ENCODE measurements around the gene TRMT1.

TRMT1 gene

DNA sequence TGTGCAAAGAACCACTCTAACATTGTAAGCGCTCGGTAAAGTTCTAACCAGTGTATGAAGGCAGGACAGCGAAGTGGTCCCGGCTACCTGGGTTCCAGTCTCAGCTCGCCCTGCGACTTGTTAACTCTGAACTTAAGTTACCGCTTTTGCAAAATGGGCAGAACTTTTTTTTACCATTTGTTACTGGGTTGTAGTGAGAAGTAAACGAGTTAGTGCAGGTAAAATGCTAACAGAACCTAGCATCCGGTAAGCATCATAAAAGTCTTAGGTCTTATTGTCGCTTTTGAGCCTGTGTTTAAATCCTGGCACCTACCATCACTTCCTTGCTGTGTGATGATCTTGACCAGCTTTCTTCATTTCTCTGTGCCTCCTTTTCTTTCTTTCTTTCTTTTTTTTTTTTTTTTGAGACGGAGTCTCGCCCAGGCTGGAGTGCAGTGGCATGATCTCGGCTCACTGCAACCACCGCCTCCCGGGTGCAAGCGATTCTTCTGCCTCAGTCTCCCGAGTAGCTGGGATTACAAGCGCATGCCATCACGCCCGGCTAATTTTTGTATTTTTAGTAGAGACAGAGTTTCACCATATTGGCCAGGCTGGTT, 734 bp upstream of the TRMT1 start:
- no peak for TF ChIP-seq SPI1 (IDR thresholded peaks at IDR 0.05; ENCODE audit: borderline replicate concordance, low read depth)

GRCh38 chr19:13115936-13116281, 631 bp downstream of the TRMT1 start:
- H3K4me3 ChIP-seq (replicated peaks; ENCODE audit: insufficient read depth, low read length): peak overlapping the region; percentile 98
- H3K27ac ChIP-seq (replicated peaks): peak overlapping the region; percentile 83
- no peak for DNase-seq (ENCODE audit: low read depth in 1 of 2, low spot score in 1 of 2)
- no peaks in the 10 kb centered on the region for H3K27me3 ChIP-seq (ENCODE audit: insufficient read depth, poor library complexity, severe bottlenecking)
- TF ChIP-seq REST (IDR thresholded peaks at IDR 0.05; ENCODE audit: insufficient replicate concordance, low read depth) (no peak), SPI1 (IDR thresholded peaks at IDR 0.05; ENCODE audit: borderline replicate concordance, low read depth) (no peak), CTCF (IDR thresholded peaks at IDR 0.05; ENCODE audit: insufficient read depth, low read length) (no peak), POLR2AphosphoS5 (IDR thresholded peaks at IDR 0.05; ENCODE audit: low read depth) (no peak), GABPA (IDR thresholded peaks at IDR 0.05; ENCODE audit: low read depth) (no peak)

More for the DNA sequence above, 734 bp upstream of the TRMT1 start:
- Histone ChIP-seq H3K4me3 (replicated peaks; ENCODE audit: insufficient read depth, low read length) (peak overlapping the region; percentile 98), H3K27me3 (ENCODE audit: insufficient read depth, poor library complexity, severe bottlenecking) (no peaks in the 10 kb centered on the region), H3K27ac (replicated peaks) (peak overlapping the region; percentile 83)
- no peak for DNase-seq (ENCODE audit: low read depth in 1 of 2, low spot score in 1 of 2)

DNA sequence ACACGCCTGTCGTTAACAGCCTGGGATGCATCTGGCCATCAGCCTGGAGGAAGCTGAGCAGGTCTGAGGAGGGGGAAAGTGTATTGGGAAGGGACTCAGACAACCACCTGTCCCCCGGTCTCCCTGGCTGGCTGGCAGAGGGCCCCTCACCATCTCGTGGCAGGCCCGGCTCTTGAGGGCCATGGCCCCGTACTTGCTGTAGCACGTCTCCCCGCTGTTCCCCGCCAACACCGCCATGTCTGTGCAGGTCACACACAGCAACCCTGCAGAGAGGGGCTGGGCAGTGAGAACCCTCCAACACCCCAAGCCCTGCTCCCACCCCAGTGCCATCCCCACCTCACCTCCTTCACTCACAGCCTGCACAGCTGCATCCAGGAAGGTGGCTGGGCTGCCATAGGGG, 4.0 kb downstream of the TRMT1 start:
- Histone ChIP-seq H3K4me3 (replicated peaks; ENCODE audit: insufficient read depth, low read length) (no peak overlapping the region), H3K27me3 (ENCODE audit: insufficient read depth, poor library complexity, severe bottlenecking) (no peaks in the 10 kb centered on the region), H3K27ac (replicated peaks) (no peak overlapping the region)
- no peak for DNase-seq (ENCODE audit: low read depth in 1 of 2, low spot score in 1 of 2)
- TF ChIP-seq GABPA (IDR thresholded peaks at IDR 0.05; ENCODE audit: low read depth): no peak
- no peak for TF ChIP-seq CTCF (IDR thresholded peaks at IDR 0.05; ENCODE audit: insufficient read depth, low read length)

DNA sequence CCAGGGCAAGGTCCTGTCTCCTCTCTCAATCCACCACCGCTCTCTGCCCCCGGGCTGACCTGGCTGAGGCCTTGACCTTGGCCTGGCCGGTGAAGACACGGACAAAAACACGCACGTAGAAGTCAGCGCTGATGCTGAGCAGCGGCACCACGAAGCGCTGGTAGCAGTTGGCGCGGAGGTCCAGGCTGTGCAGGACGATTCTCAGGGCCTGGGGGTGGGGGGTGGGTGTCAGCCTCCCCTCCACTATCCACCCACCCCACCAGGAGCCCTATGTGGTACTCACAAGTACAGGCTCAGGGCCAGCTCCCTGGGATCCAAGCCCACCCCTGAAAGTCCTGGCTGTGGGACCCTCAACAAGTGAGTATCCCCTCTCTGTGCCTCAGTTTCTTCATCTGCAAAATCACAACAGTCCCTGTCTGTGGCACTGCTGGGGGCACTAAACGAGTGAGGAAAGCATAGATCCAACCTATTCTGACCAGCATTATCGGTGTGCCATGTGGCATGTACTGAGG, 6.4 kb downstream of the TRMT1 start:
- Histone ChIP-seq H3K27ac (replicated peaks) (no peak overlapping the region), H3K27me3 (ENCODE audit: insufficient read depth, poor library complexity, severe bottlenecking) (no peaks in the 10 kb centered on the region), H3K4me3 (replicated peaks; ENCODE audit: insufficient read depth, low read length) (no peak overlapping the region)
- TF ChIP-seq POLR2AphosphoS5 (IDR thresholded peaks at IDR 0.05; ENCODE audit: low read depth) (no peak), REST (IDR thresholded peaks at IDR 0.05; ENCODE audit: insufficient replicate concordance, low read depth) (no peak), GABPA (IDR thresholded peaks at IDR 0.05; ENCODE audit: low read depth) (no peak), SPI1 (IDR thresholded peaks at IDR 0.05; ENCODE audit: borderline replicate concordance, low read depth) (no peak), CTCF (IDR thresholded peaks at IDR 0.05; ENCODE audit: insufficient read depth, low read length) (no peak)
- DNase-seq (ENCODE audit: low read depth in 1 of 2, low spot score in 1 of 2): no peak

All from HL-60 (cell line).